Subcutaneous adipose tissue (tissue), 4 donors: ENCODE results near the gene BCL2. TPM values are rescaled to one million over a fixed set of nuclear protein-coding genes. Genes with fewer than 3 reads are reported as not detected.

ENCODE experiments used
- total RNA-seq, 4 donors: library from RNA; depleted of rRNA; stranded (reverse); fragments of >200 nt; gene quantifications; one replicate each; pipeline ENCODE4 v1.1.0, GENCODE V29; 2016
- TF ChIP-seq, protein P1 (sequence below): fragments of 450-650 bp; IDR thresholded peaks from one replicate; pipeline ENCODE4 v1.5.1; 2016; ENCODE audit warnings: low read depth, mild to moderate bottlenecking, control low read depth, antibody characterized with exemption, moderate library complexity

Gene BCL2
- total RNA-seq, 4 donors from 2014 or later, result 50.3 to 82.5 (median 55.9) TPM

DNA sequence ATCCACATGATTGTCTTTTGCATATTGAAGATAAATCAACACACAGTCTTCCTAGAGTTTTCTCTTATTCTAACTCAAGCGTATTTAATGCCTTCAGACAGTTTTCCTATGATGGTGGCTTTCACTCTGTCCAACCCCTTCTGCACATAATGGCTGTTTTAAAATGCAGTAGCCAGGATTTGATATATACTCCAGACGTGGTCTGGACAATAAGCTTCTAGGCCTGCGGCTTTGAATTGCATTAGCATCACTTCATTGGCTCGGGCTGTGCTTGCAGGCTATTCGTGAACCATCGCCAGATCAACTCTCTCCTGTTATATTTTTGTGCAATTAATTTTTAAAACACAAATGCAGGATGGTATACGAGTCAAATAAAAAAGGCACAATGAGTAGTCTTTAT lies 235.3 kb downstream of the BCL2 start:
- TF ChIP-seq, protein P1, sequence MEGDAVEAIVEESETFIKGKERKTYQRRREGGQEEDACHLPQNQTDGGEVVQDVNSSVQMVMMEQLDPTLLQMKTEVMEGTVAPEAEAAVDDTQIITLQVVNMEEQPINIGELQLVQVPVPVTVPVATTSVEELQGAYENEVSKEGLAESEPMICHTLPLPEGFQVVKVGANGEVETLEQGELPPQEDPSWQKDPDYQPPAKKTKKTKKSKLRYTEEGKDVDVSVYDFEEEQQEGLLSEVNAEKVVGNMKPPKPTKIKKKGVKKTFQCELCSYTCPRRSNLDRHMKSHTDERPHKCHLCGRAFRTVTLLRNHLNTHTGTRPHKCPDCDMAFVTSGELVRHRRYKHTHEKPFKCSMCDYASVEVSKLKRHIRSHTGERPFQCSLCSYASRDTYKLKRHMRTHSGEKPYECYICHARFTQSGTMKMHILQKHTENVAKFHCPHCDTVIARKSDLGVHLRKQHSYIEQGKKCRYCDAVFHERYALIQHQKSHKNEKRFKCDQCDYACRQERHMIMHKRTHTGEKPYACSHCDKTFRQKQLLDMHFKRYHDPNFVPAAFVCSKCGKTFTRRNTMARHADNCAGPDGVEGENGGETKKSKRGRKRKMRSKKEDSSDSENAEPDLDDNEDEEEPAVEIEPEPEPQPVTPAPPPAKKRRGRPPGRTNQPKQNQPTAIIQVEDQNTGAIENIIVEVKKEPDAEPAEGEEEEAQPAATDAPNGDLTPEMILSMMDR, result no peak

DNA sequence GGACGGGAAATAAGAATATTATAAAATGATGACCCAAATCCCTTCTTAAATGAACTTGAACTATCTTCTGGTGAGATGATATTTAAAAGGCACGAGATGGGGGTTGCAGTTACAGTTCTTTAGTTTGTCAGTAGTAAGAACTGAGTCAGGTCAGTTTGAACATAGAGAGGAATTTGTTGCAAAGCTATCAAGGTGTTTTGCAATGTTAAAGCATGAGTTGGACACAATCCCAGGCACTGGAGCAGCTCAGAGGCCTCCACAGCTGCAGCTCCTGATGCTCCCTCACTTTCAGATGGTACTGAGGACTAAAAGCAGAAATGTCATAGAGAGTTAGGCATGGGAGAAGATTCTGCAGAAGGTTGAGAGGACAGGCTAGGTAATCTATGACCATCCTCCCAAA lies 236.0 kb downstream of the BCL2 start:
- TF ChIP-seq, protein P1, result no peak

DNA sequence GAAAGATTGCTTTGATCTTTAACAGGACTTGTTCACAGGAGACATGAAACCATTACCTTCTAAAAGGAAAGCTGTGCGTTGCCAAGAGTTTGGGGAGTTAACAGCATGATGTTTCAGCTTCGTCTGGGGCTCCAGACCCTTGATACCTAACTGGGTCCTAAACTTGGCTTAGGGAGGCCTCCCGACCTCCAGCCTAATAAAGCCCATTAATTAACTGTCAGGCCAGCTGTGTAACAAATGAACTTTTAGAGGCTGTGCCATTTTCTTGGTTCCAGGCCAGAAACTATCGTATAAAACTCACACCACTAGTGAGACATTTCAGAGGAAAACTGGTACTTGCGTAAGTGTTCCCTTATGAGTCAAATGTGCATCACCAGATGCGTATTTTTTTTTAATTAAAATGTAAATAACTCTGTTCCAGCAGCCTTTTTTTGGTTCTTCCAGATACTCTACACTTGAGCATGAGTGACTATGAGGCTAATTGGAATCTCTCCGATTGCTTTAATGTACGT lies 236.5 kb downstream of the BCL2 start:
- TF ChIP-seq, protein P1, result no peak

DNA sequence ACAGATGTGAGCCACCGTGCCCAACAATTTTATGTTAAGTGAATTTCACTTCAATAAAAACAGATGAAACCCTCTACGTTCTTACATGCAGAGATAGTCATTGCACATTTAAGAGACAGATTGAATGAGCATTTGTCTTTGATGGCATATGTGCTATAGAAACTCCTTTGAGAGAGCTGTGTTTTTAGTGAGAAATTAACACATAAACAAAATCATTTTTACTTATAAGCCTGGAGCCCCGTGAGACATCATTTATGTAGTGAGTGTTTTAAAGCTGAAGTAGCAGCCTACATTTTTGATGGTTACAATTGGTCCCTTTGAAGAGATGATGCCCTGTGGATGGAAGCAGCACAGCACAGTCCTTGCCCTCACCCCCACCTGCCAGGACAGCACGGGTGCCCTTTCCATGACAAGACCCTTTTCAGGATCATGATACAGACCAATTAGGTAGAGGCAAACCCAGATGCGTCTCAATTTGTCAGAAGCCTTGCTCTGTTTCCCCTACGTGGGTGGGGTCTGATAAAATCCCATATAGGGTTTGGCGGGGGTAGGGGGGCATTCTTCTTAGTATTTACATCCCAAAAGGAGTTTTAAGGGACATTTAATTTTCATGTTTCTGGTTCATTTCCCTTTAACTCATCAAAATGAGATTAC lies 237.1 kb downstream of the BCL2 start:
- TF ChIP-seq, protein P1, result no peak

DNA sequence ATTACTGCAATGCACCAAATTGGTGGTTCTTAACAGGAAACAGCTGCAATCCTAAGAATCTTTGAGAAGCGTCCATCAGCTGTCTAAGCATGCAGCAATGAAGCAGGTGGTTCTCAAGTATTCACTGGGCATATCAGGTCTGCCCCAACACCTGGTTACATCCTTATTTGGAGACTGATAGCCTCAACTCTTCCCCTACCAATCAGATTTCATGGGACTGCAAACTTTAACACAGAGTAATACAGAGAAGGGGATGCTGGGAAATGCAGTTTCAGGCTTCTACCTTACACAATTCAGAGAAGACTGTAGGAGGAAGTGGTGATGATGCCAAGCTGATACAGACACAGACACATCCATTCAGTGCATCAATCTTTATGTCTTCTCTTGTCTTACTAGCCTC lies 240.5 kb downstream of the BCL2 start:
- TF ChIP-seq, protein P1, result no peak

DNA sequence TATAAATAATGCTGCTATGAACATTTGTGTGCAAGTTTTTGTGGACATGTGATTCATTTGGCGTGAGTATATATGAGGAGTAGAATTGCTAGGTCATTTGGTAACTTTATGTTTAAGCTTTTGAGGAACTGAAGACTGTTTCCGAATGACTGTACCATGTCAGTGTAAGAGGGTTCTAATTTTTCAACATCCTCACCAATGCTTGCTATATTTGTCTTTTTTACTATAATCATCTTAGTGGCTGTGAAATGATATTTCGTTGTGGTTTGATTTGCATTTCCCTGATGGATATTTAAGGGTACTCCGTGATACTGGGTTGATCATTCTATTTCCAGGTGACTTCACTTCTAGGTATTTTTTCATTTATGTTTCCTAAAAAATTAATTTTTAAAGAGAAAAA lies 241.1 kb downstream of the BCL2 start:
- TF ChIP-seq, protein P1, result no peak

DNA sequence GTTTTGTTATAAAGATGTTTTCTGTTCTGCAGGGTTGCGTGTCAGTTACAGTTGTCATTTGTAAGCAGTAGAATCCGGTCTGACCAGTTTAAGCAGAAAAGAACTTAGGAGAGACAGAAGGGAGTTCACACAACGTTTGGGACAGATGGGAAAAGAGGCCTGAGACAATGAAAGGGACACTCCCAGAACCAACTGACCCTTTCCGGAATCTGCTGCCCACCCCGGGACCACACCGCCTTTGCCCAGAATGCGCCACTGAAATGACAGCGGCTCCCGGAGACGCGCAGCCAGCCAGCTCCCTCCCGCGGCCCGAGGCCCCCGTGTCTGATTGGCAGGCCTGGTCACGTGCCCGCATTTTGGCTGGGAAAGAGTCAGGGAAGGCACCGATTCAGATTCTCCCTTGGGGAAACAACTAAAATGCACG lies 244.6 kb downstream of the BCL2 start:
- TF ChIP-seq, protein P1, result no peak
